ENCODE measurements around the gene SLC25A26.

SLC25A26 gene

GRCh38 chr3:66186545-66186944 is 34.3 kb upstream of the SLC25A26 start:
- no peak for TF ChIP-seq CTCF (IDR thresholded peaks at IDR 0.05; ENCODE audit: low read depth, low read length)
- no peak overlapping the region for H3K4me3 ChIP-seq (ENCODE audit: low read depth, low read length)

DNA sequence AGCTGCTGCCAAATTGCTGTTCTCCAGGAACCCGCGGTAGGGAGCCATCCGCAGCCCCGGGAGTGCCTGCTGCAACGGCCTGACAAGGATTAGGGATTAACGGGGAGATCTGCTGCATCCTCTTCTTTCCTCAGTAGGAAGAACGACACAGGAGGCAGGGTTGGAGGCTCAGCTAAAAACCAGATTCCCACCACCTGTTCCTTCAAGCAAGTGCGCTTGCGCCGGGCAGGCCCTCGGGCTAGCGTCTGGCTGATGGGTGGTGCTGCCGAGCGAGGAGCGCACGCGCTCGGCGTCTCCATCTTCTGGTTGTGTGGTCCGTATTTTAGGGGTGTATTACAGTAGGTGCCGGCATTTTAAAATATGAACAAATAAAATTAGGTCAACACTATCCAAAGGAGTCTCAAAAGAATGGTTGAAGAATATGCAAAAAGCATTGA is 25.4 kb upstream of the SLC25A26 start:
- no peak overlapping the region for H3K4me3 ChIP-seq (ENCODE audit: low read depth, low read length)
- TF ChIP-seq CTCF (IDR thresholded peaks at IDR 0.05; ENCODE audit: low read depth, low read length) = no peak

GRCh38 chr3:66196633-66197032 is 24.2 kb upstream of the SLC25A26 start:
- no peak for TF ChIP-seq CTCF (IDR thresholded peaks at IDR 0.05; ENCODE audit: low read depth, low read length)
- no peak overlapping the region for H3K4me3 ChIP-seq (ENCODE audit: low read depth, low read length)

- H3K4me3 ChIP-seq (ENCODE audit: low read depth, low read length) = no peak overlapping the region
- TF ChIP-seq CTCF (IDR thresholded peaks at IDR 0.05; ENCODE audit: low read depth, low read length) = no peak
These were observed 22.2 kb upstream of the SLC25A26 start for GRCh38 chr3:66198437-66199088.

DNA sequence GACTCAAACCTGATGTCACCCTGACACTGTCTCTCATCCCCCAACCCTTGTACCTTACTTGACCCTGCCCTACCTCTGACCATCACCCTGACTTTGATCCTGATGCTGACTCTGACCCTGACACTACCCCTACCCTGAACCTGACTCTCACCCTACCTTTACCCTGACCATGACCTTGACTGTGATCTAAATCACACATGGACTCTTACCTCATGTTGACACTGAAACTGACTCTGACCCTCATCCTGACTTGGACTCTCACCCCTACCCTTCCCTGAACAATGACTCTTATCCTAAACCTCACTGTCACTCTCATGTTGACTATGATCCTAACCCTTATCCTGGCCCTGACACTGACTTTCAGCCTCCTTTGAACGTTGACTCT is 21.7 kb upstream of the SLC25A26 start:
- no peak overlapping the region for H3K4me3 ChIP-seq (ENCODE audit: low read depth, low read length)
- no peak for TF ChIP-seq CTCF (IDR thresholded peaks at IDR 0.05; ENCODE audit: low read depth, low read length)

DNA sequence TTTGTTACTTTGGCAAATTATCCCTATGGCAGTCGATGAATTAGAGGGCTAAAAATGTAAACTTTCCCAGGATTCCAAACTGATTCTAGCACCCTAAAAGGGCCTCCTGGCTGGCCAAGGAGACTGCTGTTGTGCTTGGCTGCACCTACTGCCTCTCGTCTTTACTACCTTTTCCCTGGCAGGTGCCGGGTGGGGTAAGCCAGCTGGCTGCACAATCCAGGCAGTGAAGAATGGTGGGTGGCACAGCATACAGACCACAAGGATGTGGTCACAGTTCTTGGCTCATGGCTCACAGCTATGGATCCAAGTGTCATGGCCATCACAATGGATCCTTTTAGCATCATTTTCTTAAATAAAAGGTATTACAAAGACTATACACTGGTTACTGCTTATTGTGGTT is 20.7 kb upstream of the SLC25A26 start:
- H3K4me3 ChIP-seq (ENCODE audit: low read depth, low read length) = no peak overlapping the region
- TF ChIP-seq CTCF (IDR thresholded peaks at IDR 0.05; ENCODE audit: low read depth, low read length) = no peak

DNA sequence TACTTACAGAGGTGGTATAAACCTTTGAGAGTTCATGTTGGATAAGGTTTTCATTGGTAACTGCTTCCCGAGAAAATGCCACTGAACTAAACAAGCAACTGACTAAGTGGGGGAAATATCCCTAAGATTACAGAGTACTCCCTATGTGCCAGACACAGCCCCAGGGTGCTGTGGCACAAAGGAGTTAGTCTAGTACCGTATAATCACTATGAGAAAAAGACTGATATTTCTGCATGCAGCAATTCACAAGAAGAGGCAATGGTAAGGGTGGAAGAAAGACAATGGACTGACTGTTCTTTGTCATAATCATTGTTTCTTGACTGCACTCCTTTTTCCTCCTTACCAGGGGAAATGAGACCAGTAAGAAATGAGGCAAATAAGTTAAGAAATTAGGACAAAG is 20.0 kb upstream of the SLC25A26 start:
- no peak overlapping the region for H3K4me3 ChIP-seq (ENCODE audit: low read depth, low read length)
- TF ChIP-seq CTCF (IDR thresholded peaks at IDR 0.05; ENCODE audit: low read depth, low read length) = no peak

Data from WI38 (cell line).